ENCODE data around the gene SELENOO.

- TF ChIP-seq POLR2A (IDR thresholded peaks at IDR 0.05; ENCODE audit: low read length) (no peak), GATA1 (IDR thresholded peaks at IDR 0.05; ENCODE audit: low read depth, low read length) (no peak)
Measured at GRCh38 chr22:50243685-50244419, 43.0 kb downstream of the SELENOO start.

Data from erythroblast (primary cell).